GM21390 (cell line): Measurements from ENCODE around the gene WSB1.
"Not testable (repeated sequence)": the region's sequence is repeated elsewhere in the genome, so short reads cannot be mapped to it uniquely, and the experiment has no call there.

Experiments used
- ATAC-seq: cut with Tn5 transposase; IDR thresholded peaks from one replicate; pipeline ENCODE4 v1.9.1; 2021; ENCODE audit not compliant: unreplicated experiment

The WSB1 gene

GRCh38 chr17:27315322-27315721, 21.4 kb downstream of the WSB1 start:
- ATAC-seq: no peak

DNA sequence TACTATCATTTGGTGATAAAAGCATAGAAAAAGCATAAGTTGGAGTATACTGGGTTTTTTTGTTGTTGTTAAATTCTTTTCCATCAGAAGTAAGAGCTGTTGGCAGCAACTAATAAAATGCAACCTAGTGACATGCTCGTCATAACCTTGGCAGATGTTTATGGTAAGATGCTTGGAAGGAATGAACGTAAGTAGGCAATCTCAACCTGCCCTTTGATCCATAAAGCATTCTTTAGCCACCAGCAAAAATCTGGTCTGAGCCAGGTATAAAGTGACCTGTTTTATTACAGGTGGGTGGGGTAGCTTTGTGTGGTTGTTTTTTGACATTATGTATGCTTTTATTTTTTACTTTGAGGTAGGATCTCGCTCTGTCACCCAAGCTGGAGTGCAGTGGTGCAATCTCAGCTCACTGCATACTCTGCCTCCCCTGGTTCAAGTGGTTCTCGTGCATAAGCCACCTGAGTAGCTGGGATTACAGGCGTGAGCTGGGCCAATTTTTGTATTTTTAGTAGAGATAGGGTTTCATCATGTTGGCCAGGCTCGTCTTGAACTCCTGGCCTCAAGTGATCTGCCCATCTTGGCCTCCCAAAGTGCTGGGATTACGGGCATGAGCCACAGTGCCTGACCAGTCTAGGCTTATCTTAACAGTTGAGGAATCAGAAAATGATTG, 22.0 kb downstream of the WSB1 start:
- ATAC-seq: no peak

GRCh38 chr17:27318228-27318627, 24.3 kb downstream of the WSB1 start:
- no peak for ATAC-seq

DNA sequence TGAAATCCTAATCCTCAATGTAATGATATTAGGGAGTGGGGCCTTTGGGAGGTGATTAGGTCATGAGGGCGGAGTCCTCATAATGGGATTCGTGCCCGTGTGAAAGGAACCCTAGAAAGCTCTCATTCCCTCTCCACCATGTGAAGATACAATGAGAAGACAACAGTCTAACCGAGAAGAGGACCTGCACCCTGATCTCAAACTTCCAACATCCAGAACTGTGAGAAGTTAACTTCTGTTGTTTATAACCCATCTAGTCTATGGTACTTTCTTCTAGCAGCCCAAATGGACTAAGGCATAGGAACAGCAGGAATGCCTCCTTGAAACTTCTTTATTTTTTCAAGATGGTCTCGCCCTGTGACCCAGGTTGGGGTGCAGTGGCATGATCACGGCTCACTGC, 24.7 kb downstream of the WSB1 start:
- ATAC-seq: no peak

DNA sequence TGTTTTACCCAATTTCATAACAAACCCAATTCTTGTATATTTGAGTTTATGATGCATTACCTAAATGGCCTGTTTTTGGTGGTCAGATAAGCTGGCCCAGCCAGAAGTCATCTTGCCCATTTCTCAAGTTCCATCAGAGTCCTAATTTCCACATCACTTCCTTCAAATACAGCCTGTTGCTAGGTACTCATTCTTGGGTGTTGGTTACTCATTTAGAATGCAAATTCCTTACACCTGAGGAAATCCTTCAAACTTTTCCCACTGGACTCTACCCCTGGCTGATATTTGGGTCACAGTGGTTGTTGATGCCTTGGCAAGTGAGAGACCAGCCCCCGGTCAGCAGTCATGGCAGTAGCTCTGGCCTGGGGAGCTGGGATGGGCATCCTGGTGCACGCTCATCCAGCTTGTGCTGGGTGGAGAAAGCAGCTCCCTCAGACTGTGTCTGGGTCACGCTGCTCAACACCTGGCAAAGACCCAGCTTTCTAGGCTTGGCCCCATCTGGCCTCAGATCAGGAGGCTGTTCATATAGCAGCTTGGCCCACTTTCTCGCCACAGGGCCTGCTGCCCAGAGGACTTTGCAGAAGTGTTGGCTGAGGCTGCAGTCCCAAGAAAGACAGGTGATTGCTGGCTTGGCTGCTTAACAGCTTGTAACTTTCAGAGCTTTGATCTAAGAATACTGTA, 25.8 kb downstream of the WSB1 start:
- ATAC-seq: no peak

- no peak for ATAC-seq
These were observed 26.3 kb downstream of the WSB1 start for GRCh38 chr17:27320222-27320560.

DNA sequence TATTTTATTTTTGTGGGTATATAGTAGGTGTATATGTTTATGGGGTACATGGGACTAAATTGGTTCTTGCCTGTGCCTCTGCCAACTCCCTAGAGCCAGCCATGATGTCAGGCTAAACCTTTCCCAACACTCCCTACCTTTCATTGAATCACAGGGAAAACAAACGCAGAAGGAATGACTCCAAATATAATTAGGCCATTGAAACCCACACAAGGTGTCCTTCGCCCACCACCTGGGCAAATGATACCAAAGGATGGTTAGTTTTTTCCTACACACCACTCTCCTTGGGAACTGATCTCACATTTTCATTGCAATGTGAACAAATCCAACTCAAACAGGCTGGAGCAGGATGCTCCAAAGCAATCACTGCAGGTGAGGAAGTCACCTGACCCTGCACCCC, 27.5 kb downstream of the WSB1 start:
- no peak for ATAC-seq

- ATAC-seq: no peak
These were observed 28.1 kb downstream of the WSB1 start for GRCh38 chr17:27322026-27322425.

- ATAC-seq: no peak
These were observed 29.0 kb downstream of the WSB1 start for GRCh38 chr17:27322690-27323508.

DNA sequence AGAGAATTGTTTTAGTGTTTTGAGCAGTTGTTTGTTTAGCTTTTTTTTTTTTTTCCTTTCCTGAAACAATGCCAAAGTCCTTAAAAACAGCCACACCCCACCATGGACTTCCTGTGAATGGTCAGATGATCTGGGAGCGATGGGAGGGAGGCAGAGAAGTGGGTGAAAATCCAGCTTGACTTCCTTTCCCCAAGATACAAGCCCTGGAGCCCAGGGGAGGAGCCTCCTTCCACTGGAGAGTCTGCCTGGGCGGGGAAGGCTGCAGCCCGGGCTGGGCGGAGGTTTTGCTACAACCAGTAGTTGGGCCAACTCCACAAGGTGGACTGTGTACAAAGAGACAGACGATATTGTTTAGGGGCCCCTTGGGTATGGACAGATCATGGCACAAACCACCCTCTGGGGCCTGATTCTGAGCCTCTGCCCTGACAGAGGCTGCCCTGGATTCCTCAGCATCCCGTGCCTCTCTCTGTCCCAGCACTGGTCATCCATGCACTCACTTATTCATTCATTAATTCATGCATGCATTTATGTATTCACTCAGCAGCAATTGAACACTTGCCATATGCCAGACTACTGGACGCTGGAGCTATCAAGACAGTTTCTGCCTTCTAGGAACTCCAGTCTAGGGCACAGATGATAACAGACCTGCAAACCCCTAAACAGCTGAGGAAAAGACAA, 29.8 kb downstream of the WSB1 start:
- ATAC-seq: no peak

- ATAC-seq: no peak
These were observed 30.9 kb downstream of the WSB1 start for GRCh38 chr17:27324771-27325339.

DNA sequence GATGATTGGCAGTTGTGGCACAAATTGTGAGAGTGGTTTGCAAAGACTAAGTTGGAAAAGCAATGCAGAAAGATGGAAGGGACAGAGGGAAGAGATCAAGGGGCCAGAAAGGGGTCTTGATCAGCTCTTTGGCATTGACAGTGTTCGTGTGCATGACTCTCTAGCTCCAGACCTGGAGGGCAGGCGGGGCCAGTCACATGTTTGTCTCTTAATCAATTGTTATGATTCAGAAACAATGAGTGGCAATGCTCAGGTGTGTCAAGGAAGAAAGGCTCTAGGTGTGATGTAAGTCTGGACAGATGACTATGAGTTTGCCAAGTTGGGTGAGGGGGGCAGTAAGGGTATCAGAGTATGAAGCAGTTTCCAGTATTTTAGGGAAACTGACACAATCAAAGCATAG, 32.1 kb downstream of the WSB1 start:
- ATAC-seq: no peak

- ATAC-seq: no peak
These were observed 32.7 kb downstream of the WSB1 start for GRCh38 chr17:27326585-27326984.

DNA sequence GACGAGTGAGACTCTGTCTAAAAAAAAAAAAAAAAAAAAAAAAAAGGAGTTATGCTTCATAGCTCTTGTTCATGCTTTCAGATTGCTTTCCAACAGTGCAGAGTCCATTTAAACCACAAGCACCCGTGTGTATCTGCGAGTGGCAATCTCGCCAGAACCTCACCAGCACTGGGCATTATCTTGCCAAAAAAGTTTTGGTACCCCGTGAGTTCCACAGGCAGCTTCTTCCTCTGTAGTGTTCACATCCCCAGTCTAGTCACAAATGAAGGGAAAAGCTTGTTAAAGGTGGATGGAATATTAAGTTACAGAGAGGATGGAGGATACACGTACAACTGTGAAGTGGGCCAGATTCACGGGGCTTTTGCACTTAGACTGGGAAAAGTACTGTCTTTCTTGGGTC, 33.5 kb downstream of the WSB1 start:
- no peak for ATAC-seq

GRCh38 chr17:27327871-27328270, 34.0 kb downstream of the WSB1 start:
- ATAC-seq: no peak

DNA sequence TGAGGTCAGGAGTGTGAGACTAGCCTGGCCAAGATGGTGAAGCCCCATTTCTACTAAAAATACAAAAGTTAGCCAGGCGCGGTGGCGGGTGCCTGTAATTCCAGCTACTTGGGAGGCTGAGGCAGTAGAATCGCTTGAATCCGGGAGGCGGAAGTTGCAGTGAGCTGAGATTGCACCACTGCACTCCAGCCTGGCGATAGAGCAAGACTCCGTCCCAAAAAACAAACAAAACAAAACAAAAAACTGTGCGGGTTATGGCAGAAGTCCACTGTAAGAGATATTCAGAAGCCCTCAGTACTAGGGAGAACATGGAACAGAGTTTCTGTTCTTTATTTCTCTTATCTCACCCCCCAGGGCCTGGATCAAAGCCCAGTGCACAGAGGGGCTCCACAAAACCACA, 34.8 kb downstream of the WSB1 start:
- ATAC-seq: not testable (repeated sequence)

GRCh38 chr17:27329146-27329805, 35.4 kb downstream of the WSB1 start:
- no peak for ATAC-seq

- ATAC-seq: no peak
These were observed 38.1 kb downstream of the WSB1 start for GRCh38 chr17:27332047-27332393.

GRCh38 chr17:27332485-27333409, 38.8 kb downstream of the WSB1 start:
- ATAC-seq: peak; percentile 86
